Small intestine (tissue), 16 donors: ENCODE measurements around the gene CLEC18B. TPM values are rescaled to one million over a fixed set of nuclear protein-coding genes. Genes with fewer than 3 reads are reported as not detected.
A peak's percentile ranks its signal among the peaks of the same experiment; 100 is the strongest.
"Not testable (repeated sequence)": the region's sequence is repeated elsewhere in the genome, so short reads cannot be mapped to it uniquely, and the experiment has no call there.

Source experiments
- DNase-seq, 2 donors: peaks; one replicate each; pipeline versions ENCODE4 v3.0.0 to v3.0.0-alpha.2; 2013
- FAIRE-seq: peaks from 2 replicates; lab custom pipeline; 2012; peaks lifted over from hg19 to GRCh38; lab: Jason Lieb, UNC
- H3K27ac ChIP-seq, 3 donors: one replicate each; pipeline ENCODE4 v1.5.1; 2013; ENCODE audit warnings: low read length in 2 of 3, mild to moderate bottlenecking in 2 of 3, control low read depth in 1 of 3, inconsistent platforms in 1 of 3, low read depth in 1 of 3, moderate library complexity in 1 of 3
- H3K27me3 ChIP-seq, 3 donors: one replicate each; pipeline ENCODE4 v1.6.1; 2013; ENCODE audit warnings: low read length in 3 of 3, inconsistent platforms in 1 of 3; ENCODE audit not compliant: control insufficient read depth in 3 of 3, insufficient read depth in 3 of 3
- H3K36me3 ChIP-seq, 3 donors: one replicate each; pipeline ENCODE4 v1.6.1; 2013; ENCODE audit warnings: low read length in 3 of 3, inconsistent platforms in 1 of 3, low read depth in 1 of 3, mild to moderate bottlenecking in 1 of 3, moderate library complexity in 1 of 3; ENCODE audit not compliant: control insufficient read depth in 3 of 3, insufficient read depth in 2 of 3
- H3K4me1 ChIP-seq, 3 donors: one replicate each; pipeline ENCODE4 v1.6.1; 2013; ENCODE audit warnings: low read length in 2 of 3, inconsistent platforms in 1 of 3, low read depth in 1 of 3, mild to moderate bottlenecking in 1 of 3, moderate library complexity in 1 of 3; ENCODE audit not compliant: control insufficient read depth in 3 of 3, insufficient read depth in 2 of 3
- H3K4me3 ChIP-seq, 3 donors: one replicate each; pipeline ENCODE4 v1.5.1; 2013; ENCODE audit warnings: low read length in 3 of 3, control low read depth in 1 of 3, inconsistent platforms in 1 of 3, low read depth in 1 of 3, mild to moderate bottlenecking in 1 of 3, moderate library complexity in 1 of 3
- H3K9me3 ChIP-seq, 2 donors: one replicate each; pipeline ENCODE4 v1.6.1; 2013; ENCODE audit warnings: low read depth in 1 of 2, low read length in 1 of 2; ENCODE audit not compliant: control insufficient read depth in 2 of 2, insufficient read depth in 1 of 2
- WGBS, 3 donors: extraction: QIAGEN DNeasy Blood & Tissue Kit; methylation state at CpG; one replicate each; pipeline ENCODE4 v1.1.7; 2013; 5-methylcytosine and 5-hydroxymethylcytosine counted together
- long read RNA-seq, 10 donors: transcript quantifications; one replicate each; lab custom pipeline, GENCODE V29; 2026
- polyA plus RNA-seq, 4 donors: library from polyadenylated mRNA; stranded (reverse) in 3 of 4; unstranded in 1 of 4; fragments of 200-250 nt in 3 of 4; fragments of 120-200 nt in 1 of 4; gene quantifications; one replicate each; pipeline versions ENCODE4 v1.2.1 to v1.2.3, GENCODE V29; 2013
- donor health status: healthy with polysubstance abuse.
- donor health status: control.
- donor health status: control.
- donor health status: Bipolar disorder and iron deficiency.
- donor health status: healthy.

The CLEC18B gene
- 1 to 10 TPM in 3 of 4 donors, under 1 TPM in 1; 0.92 to 4.5 (median 1.4) TPM for polyA plus RNA-seq
- long read RNA-seq, donor 1: 0 reads
- long read RNA-seq, donor 2: 0 reads
- long read RNA-seq, donor 3: 0 reads
- long read RNA-seq, donor 4: 0 reads
- long read RNA-seq, donor 5: 0 reads
- long read RNA-seq, donor 6: 0 reads
- long read RNA-seq, donor 7: 0 reads
- long read RNA-seq, donor 8: 0 reads
- long read RNA-seq, donor 9: 0 reads
- long read RNA-seq, donor 10: 0 reads

GRCh38 chr16:74420612-74421481 is at the start of gene CLEC18B:
Gene CLEC18B, minus strand, starts transcription at chr16:74421478. Its CDS starts 208 bp downstream, at chr16:74421270.
- H3K27me3 ChIP-seq, H3K36me3 ChIP-seq, H3K4me1 ChIP-seq, DNase-seq, H3K4me3 ChIP-seq, H3K9me3 ChIP-seq, H3K27ac ChIP-seq, FAIRE-seq: not testable (repeated sequence)
- WGBS, 3 donors: 20 to 80% (median 48%) methylated on average over 2 to 6 of the region's 27 CpGs

GRCh38 chr16:74469946-74470478 is 48.7 kb upstream of the CLEC18B start:
- peaks cover 17 to 65% (median 39%) of the 10 kb centered on the region in 3 donors for H3K36me3 ChIP-seq

GRCh38 chr16:74468807-74469525 is 47.7 kb upstream of the CLEC18B start:
- H3K27ac ChIP-seq: peak overlapping the region in 1 of 3 donors; percentile 2

More at GRCh38 chr16:74469946-74470478, 48.7 kb upstream of the CLEC18B start:
- no peak overlapping the region for H3K27ac ChIP-seq
- FAIRE-seq: no peak
- no peaks in the 10 kb centered on the region for H3K4me1 ChIP-seq
- no peaks in the 10 kb centered on the region for H3K9me3 ChIP-seq
- DNase-seq: no peak
- 73 to 93% (median 92%) methylated on average over 5 to 6 of the region's 6 CpGs for WGBS, 3 donors
- H3K27me3 ChIP-seq: no peaks in the 10 kb centered on the region
- no peak overlapping the region for H3K4me3 ChIP-seq

GRCh38 chr16:74466872-74467271 is 45.6 kb upstream of the CLEC18B start:
- Histone ChIP-seq H3K4me1 (no peaks in the 10 kb centered on the region), H3K4me3 (no peak overlapping the region), H3K36me3 (peaks cover 23 to 66% (median 51%) of the 10 kb centered on the region in 3 donors), H3K9me3 (no peaks in the 10 kb centered on the region), H3K27me3 (no peaks in the 10 kb centered on the region), H3K27ac (no peak overlapping the region)
- DNase-seq: no peak
- FAIRE-seq: no peak
- WGBS, 3 donors: 80 to 85% (median 81%) methylated on average over 5 of the region's 5 CpGs

More at GRCh38 chr16:74468807-74469525, 47.7 kb upstream of the CLEC18B start:
- WGBS, 3 donors: 89 to 94% (median 92%) methylated on average over 9 of the region's 9 CpGs
- H3K36me3 ChIP-seq: peaks cover 16 to 61% (median 40%) of the 10 kb centered on the region in 3 donors
- DNase-seq: peak in 1 of 2 donors; percentile 33
- H3K4me3 ChIP-seq: no peak overlapping the region
- FAIRE-seq: no peak
- no peaks in the 10 kb centered on the region for H3K27me3 ChIP-seq
- H3K9me3 ChIP-seq: no peaks in the 10 kb centered on the region
- H3K4me1 ChIP-seq: no peaks in the 10 kb centered on the region

- no peak overlapping the region for H3K4me3 ChIP-seq
- no peaks in the 10 kb centered on the region for H3K4me1 ChIP-seq
- no peak overlapping the region for H3K27ac ChIP-seq
- no peaks in the 10 kb centered on the region for H3K9me3 ChIP-seq
- H3K27me3 ChIP-seq: no peaks in the 10 kb centered on the region
- WGBS, 3 donors: 73 to 77% (median 74%) methylated on average over 6 of the region's 6 CpGs
- FAIRE-seq (no peak), DNase-seq (no peak)
- H3K36me3 ChIP-seq: peaks cover 19 to 72% (median 48%) of the 10 kb centered on the region in 3 donors
Observed at GRCh38 chr16:74465851-74466685, 44.8 kb upstream of the CLEC18B start.

- Histone ChIP-seq H3K4me3 (no peak overlapping the region), H3K4me1 (no peaks in the 10 kb centered on the region), H3K9me3 (no peaks in the 10 kb centered on the region), H3K36me3 (peaks cover 19 to 72% (median 53%) of the 10 kb centered on the region in 3 donors), H3K27me3 (no peaks in the 10 kb centered on the region), H3K27ac (no peak overlapping the region)
- no peak for FAIRE-seq
- no peak for DNase-seq
- WGBS, 3 donors: 86 to 94% (median 92%) methylated on average over 7 of the region's 7 CpGs
Observed at GRCh38 chr16:74465281-74465680, 44.0 kb upstream of the CLEC18B start.

- 82 to 98% (median 94%) methylated on average over 2 of the region's 2 CpGs for WGBS, 3 donors
- Histone ChIP-seq H3K4me1 (no peaks in the 10 kb centered on the region), H3K36me3 (peaks cover 16 to 74% (median 50%) of the 10 kb centered on the region in 3 donors), H3K9me3 (no peaks in the 10 kb centered on the region), H3K4me3 (no peak overlapping the region), H3K27me3 (no peaks in the 10 kb centered on the region), H3K27ac (no peak overlapping the region)
- FAIRE-seq: no peak
- DNase-seq: no peak
Observed at GRCh38 chr16:74463888-74464287, 42.6 kb upstream of the CLEC18B start.
